SH-SY5Y (cell line): Measurements from ENCODE around the gene CRYBG1.

ENCODE experiments used
- GATA2 ChIP-seq: IDR thresholded peaks from 2 replicates; pipeline ENCODE4 v1.6.1; 2011; ENCODE audit warnings: mild to moderate bottlenecking, low read depth, low read length
- GATA3 ChIP-seq: IDR thresholded peaks from 2 replicates; pipeline ENCODE4 v1.6.1; 2011; ENCODE audit warnings: low read depth, mild to moderate bottlenecking, low read length, moderate library complexity

DNA sequence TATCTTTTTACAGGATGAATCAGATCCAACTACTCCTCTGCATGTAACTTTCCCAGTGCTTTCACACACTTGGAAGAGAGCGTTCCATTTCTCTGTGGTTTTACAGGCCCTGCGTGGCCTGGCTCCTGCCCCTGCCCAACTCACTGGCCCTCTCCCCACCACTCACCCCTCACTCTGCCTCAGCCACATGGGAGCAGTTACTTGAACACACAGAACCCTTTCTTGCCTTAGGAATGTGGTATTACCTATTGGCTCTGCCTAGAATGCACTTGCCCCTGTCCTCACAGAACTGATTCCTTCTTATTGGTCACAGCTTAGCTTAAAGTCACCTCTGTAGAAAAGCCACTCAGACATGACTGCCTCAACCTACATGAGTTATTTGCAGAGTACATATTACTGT is 108.4 kb downstream of the CRYBG1 start:
- TF ChIP-seq GATA3 (no peak), GATA2 (no peak)
